HL-60 (cell line): ENCODE measurements around the gene PLXNA3. TPM values are rescaled to one million over a fixed set of nuclear protein-coding genes. Genes with fewer than 3 reads are reported as not detected.

Experiments used
- DNase-seq, 2 experiments: peaks; one replicate each; pipeline ENCODE4 v3.0.0-alpha.2; 2010 to 2020; ENCODE audit warnings: low read depth in 1 of 2, low spot score in 1 of 2
- H3K27ac ChIP-seq: fragments of 250-450 bp; sonication (Bioruptor Pico); replicated peaks from 2 replicates; pipeline ENCODE4 v1.5.1; 2020; ENCODE audit warnings: mild to moderate bottlenecking, moderate library complexity
- H3K27me3 ChIP-seq: fragments of 250-450 bp; sonication (Bioruptor Pico); 2 replicates; pipeline ENCODE4 v1.5.1; 2021; ENCODE audit warnings: mild to moderate bottlenecking, moderate library complexity; ENCODE audit not compliant: insufficient read depth, poor library complexity, severe bottlenecking
- H3K4me3 ChIP-seq: replicated peaks from 2 replicates; pipeline ENCODE4 v1.5.1; 2011; ENCODE audit warnings: mild to moderate bottlenecking, control low read depth, low read length; ENCODE audit not compliant: insufficient read depth
- CTCF ChIP-seq: IDR thresholded peaks from one replicate; pipeline ENCODE4 v1.5.1; 2011; ENCODE audit warnings: low read length, control low read depth, inconsistent platforms; ENCODE audit not compliant: insufficient read depth
- GABPA ChIP-seq: IDR thresholded peaks from 2 replicates; pipeline ENCODE4 v1.6.1; 2012; ENCODE audit warnings: low read depth
- REST ChIP-seq: IDR thresholded peaks from 2 replicates; pipeline ENCODE4 v1.6.1; 2012; ENCODE audit warnings: low read depth; ENCODE audit not compliant: insufficient replicate concordance
- SPI1 ChIP-seq: IDR thresholded peaks from 2 replicates; pipeline ENCODE4 v1.6.1; 2012; ENCODE audit warnings: low read depth, mild to moderate bottlenecking, borderline replicate concordance
- microRNA-seq: library from miRNA; unstranded; fragments of <30 nt; microRNA quantifications from one replicate; pipeline ENCODE4, GENCODE V29; 2018

Gene PLXNA3

GRCh38 chrX:154525606-154526490, 67.8 kb downstream of the PLXNA3 start:
- H3K27ac ChIP-seq, result no peak overlapping the region
- DNase-seq, result no peak
- no peak overlapping the region for H3K4me3 ChIP-seq
- TF ChIP-seq GABPA, result no peak
- no peak for TF ChIP-seq SPI1
- no peaks in the 10 kb centered on the region for H3K27me3 ChIP-seq

GRCh38 chrX:154526901-154527675, 69.0 kb downstream of the PLXNA3 start:
- no peak for TF ChIP-seq REST
- TF ChIP-seq CTCF, result peak; percentile 36
- peak overlapping the region; percentile 10; the same call in 1 of the 2 replicates for H3K4me3 ChIP-seq
- H3K27ac ChIP-seq, result peak overlapping the region; percentile 33; the same call in 1 of the 2 replicates

More at GRCh38 chrX:154526901-154527675, 69.0 kb downstream of the PLXNA3 start:
- H3K27me3 ChIP-seq, result no peaks in the 10 kb centered on the region
- peak in 1 of 2 experiments; percentile 83 for DNase-seq

Small RNA genes within 50 kb of the gene (microRNA-seq; reads per million reads assigned to microRNA genes)
- not detected for gene MIR6858
